Transverse colon (tissue), 4 donors: ENCODE data around the gene GTPBP2.

Experiments used
- POLR2A ChIP-seq: fragments of 450-650 bp; IDR thresholded peaks from one replicate; pipeline ENCODE4 v1.6.1; 2016; ENCODE audit warnings: antibody characterized with exemption, mild to moderate bottlenecking, moderate library complexity
- POLR2AphosphoS5 ChIP-seq, 3 donors: sonication (generic); formaldehyde crosslinking; IDR thresholded peaks; one replicate each; pipeline ENCODE4 v1.6.1; 2016; ENCODE audit warnings: antibody characterized with exemption in 3 of 3
- TF ChIP-seq, protein P1 (sequence below), 5 experiments: fragments of 200-600 bp in 3 of 5; fragments of 450-650 bp in 2 of 5; sonication (generic) in 3 of 5; IDR thresholded peaks; 1 replicate in 2 of 5; 2 replicates in 3 of 5; pipeline ENCODE4 v1.5.1; 2016 to 2017; ENCODE audit warnings: antibody characterized with exemption in 5 of 5, inconsistent platforms in 3 of 5, mild to moderate bottlenecking in 2 of 5, moderate library complexity in 1 of 5

DNA sequence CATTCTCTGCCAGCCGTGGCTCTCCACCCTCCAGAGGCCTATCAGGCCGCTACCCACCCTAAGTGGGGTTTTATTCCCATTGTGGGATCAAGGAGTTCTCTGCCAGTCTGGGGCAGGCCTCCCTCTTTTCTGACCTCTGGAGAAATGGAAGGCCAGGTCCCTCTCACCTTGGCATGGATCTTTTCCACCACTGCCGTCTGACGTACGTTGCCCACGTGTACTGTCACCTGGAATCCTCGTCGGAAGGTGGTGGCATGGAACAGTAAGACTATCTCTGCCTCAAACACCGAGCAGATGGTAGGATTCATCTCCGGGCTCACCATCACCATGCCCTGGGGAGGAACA lies 7.3 kb downstream of the GTPBP2 start:
- TF ChIP-seq, protein P1, sequence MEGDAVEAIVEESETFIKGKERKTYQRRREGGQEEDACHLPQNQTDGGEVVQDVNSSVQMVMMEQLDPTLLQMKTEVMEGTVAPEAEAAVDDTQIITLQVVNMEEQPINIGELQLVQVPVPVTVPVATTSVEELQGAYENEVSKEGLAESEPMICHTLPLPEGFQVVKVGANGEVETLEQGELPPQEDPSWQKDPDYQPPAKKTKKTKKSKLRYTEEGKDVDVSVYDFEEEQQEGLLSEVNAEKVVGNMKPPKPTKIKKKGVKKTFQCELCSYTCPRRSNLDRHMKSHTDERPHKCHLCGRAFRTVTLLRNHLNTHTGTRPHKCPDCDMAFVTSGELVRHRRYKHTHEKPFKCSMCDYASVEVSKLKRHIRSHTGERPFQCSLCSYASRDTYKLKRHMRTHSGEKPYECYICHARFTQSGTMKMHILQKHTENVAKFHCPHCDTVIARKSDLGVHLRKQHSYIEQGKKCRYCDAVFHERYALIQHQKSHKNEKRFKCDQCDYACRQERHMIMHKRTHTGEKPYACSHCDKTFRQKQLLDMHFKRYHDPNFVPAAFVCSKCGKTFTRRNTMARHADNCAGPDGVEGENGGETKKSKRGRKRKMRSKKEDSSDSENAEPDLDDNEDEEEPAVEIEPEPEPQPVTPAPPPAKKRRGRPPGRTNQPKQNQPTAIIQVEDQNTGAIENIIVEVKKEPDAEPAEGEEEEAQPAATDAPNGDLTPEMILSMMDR (IDR thresholded peaks at IDR 0.05) = no peak
- TF ChIP-seq POLR2AphosphoS5 (IDR thresholded peaks at IDR 0.05) = no peak
- TF ChIP-seq POLR2A = no peak
